HG02610 (cell line): ENCODE data around the gene CEP72.
"Not testable (repeated sequence)": the region's sequence is repeated elsewhere in the genome, so short reads cannot be mapped to it uniquely, and the experiment has no call there.

ENCODE experiments used
- ATAC-seq: cut with Tn5 transposase; IDR thresholded peaks from one replicate; pipeline ENCODE4 v1.9.1; 2021; ENCODE audit warnings: mild to moderate bottlenecking, moderate library complexity; ENCODE audit not compliant: unreplicated experiment

The CEP72 gene

DNA sequence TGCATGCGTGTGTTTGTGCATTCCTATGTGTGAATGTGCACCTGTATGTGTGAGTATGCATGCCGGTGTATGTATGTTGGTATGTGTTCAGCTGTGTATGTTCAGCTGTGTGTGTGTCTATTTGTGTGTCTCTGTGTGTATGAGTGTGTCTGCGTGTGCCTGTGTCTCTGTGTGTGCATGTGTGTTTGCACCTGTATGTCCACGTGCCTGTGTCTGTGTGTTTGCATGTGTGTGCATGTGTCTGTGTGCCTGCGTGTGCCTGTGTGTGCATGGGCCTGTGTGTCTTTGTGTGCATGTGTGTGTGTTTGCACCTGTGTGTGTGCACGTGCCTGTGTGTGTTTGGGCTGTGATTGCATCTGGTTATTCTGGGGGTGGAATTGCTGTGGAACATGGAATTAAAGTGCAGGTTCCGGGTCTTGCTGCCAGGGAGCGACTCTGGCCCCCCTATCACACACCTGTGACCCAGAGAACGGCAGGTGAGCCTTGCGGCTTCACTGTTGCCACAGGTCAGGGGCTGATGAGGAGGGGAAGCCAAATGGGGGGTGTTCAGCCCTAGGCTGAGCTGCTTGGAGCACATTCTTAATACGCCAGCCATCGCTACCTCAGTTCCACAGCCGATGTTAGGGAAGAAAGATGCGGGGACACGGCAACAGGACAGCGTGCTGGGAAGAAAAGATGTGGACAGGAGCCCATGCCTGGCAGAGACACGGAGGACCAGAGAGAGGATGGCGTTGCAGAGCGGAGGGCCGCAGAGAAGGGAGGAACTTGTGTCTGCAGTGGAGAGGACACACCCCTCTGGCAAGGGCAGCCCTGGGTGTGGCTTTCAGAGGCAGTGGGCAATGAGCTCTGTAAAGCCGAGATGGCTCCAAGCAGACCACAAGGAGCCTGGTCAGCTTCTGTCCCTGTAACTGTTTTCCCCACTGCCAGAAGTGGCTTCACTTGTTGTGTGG lies 84.9 kb downstream of the CEP72 start:
- not testable (repeated sequence) for ATAC-seq
